Mesothelial cell of epicardium (in vitro differentiated cells): ENCODE data around the gene B4GALT5. TPM values are rescaled to one million over a fixed set of nuclear protein-coding genes. Genes with fewer than 3 reads are reported as not detected.

Experiments
- DNase-seq, 2 experiments: peaks; one replicate each; pipeline ENCODE4 v3.0.0; 2021; ENCODE audit warnings: low spot score in 2 of 2; ENCODE audit not compliant: unreplicated experiment in 2 of 2
- H3K27ac Mint-ChIP-seq: 2 replicates; pipeline ENCODE4 v1.8.0; 2021; ENCODE audit warnings: mixed read lengths
- H3K27me3 Mint-ChIP-seq: 2 replicates; pipeline ENCODE4 v1.8.0; 2021; ENCODE audit warnings: low read depth, mixed read lengths
- H3K36me3 Mint-ChIP-seq: 2 replicates; pipeline ENCODE4 v1.8.0; 2021; ENCODE audit warnings: mixed read lengths
- H3K4me1 Mint-ChIP-seq: 2 replicates; pipeline ENCODE4 v1.8.0; 2021; ENCODE audit warnings: mixed read lengths
- H3K4me3 Mint-ChIP-seq: 2 replicates; pipeline ENCODE4 v1.8.0; 2021; ENCODE audit warnings: mild to moderate bottlenecking, moderate library complexity, mixed read lengths
- H3K9me3 Mint-ChIP-seq: 2 replicates; pipeline ENCODE4 v1.8.0; 2021; ENCODE audit warnings: mixed read lengths
- total RNA-seq: library from RNA; stranded (reverse); gene quantifications from 3 replicates; pipeline ENCODE4 v1.2.1, GENCODE V29; 2021
- TF ChIP-seq, protein P1 (sequence below): fragments of 200-600 bp; sonication (generic); IDR thresholded peaks from one replicate; pipeline ENCODE4 v1.5.0; 2021; ENCODE audit warnings: antibody characterized with exemption; ENCODE audit not compliant: unreplicated experiment

The B4GALT5 gene
- total RNA-seq, 1 donor from 2014 or later = 52.6 TPM

DNA sequence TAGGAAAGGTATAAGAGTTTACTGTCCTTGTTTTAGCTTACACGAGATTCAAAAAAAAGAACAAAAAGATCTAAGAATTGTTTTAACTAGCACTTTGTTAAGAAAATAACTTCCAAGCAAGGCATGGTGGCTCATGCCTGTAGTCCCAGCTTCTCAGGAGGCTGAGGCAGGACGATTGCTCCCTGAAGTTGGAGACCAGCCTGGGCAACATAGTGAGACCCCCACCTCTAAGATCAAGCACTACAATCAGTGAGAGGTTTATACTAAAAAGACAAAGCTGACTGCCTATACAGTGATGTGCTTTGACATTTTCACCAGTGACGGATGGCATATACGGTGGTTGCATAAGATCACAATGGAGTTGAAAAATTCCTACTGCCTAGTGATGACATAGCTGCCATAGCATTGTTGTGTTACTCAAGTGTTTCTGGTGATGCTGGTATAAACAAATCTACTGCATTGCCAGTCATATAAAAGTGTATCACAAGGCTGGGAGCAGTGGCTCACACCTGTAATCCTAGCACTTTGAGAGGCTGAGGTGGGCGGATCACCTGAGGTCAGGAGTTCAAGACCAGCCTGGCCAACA, 68.6 kb downstream of the B4GALT5 start:
- Mint-ChIP-seq H3K27ac (no peak overlapping the region), H3K27me3 (no peaks in the 10 kb centered on the region), H3K4me3 (no peak overlapping the region), H3K4me1 (no peaks in the 10 kb centered on the region), H3K36me3 (peaks cover 42% of the 10 kb centered on the region), H3K9me3 (no peaks in the 10 kb centered on the region)
- DNase-seq = no peak
- TF ChIP-seq, protein P1, sequence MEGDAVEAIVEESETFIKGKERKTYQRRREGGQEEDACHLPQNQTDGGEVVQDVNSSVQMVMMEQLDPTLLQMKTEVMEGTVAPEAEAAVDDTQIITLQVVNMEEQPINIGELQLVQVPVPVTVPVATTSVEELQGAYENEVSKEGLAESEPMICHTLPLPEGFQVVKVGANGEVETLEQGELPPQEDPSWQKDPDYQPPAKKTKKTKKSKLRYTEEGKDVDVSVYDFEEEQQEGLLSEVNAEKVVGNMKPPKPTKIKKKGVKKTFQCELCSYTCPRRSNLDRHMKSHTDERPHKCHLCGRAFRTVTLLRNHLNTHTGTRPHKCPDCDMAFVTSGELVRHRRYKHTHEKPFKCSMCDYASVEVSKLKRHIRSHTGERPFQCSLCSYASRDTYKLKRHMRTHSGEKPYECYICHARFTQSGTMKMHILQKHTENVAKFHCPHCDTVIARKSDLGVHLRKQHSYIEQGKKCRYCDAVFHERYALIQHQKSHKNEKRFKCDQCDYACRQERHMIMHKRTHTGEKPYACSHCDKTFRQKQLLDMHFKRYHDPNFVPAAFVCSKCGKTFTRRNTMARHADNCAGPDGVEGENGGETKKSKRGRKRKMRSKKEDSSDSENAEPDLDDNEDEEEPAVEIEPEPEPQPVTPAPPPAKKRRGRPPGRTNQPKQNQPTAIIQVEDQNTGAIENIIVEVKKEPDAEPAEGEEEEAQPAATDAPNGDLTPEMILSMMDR = no peak

DNA sequence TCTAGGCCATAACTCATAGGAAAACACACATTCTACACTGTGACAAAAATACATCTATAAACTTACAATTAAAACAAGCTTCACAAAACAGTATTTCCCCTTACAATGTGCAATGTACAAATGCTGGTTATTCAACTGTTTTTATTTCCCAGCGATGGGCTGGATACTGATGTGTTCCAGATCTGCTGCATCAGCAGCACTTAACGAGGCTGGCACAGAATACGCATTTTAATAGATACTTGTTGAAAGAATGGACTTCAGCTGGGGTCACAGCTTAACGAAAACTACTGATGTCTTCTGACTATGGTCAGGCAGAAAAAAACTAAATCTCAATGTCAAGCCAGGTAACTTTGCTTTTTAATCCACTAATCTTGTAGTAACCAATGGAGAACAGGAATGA, 70.9 kb downstream of the B4GALT5 start:
- Mint-ChIP-seq H3K4me3 (no peak overlapping the region), H3K27ac (no peak overlapping the region), H3K9me3 (no peaks in the 10 kb centered on the region), H3K27me3 (no peaks in the 10 kb centered on the region), H3K36me3 (peaks cover 41% of the 10 kb centered on the region), H3K4me1 (no peaks in the 10 kb centered on the region)
- no peak for DNase-seq
- TF ChIP-seq, protein P1 = no peak

DNA sequence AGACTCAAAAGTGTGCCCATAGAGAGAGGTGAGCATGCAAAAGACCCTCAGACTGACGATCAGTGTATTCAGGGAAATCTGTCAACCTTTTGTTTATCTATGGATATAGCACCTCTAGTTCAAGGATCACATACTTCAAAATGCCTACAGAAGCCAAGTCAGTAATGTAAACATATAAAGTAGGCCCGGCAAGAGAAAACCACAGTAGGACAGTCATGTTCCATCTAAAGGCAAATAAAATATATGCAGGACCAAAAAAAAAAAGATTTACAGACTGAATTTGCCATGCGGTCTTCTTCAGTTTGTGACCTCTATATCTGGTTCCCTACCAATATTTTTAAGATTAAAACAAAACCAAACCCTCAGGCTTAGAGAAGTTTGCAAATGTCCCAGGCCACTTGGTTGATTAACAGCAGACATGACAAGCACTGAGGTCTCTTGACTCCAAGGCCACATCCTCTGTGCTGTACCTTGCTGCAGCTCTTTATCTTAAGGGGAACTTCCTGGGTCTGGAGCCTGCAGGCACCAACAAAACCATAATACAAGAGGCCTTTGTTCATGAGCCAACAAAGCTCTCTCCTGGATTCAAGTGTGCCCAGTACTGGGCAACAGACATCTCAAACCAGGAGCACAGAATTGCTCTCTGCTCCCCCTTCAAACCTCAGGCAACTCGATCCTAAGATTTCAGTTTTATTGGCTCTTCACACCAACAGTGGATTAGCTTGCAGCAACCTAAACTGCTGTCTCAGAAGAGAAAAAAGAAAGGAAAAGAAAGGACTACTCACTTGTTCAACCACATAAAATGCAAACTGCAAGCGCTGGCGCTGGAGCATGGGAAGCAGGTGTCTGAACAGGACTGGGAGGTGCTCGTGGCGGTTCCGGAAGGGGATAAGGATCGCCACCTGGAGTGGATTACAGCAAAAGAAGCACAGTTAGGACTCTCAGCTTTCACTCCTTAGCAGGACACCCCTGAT, 71.7 kb downstream of the B4GALT5 start:
- Mint-ChIP-seq H3K36me3 (peaks cover 37% of the 10 kb centered on the region), H3K4me3 (no peak overlapping the region), H3K9me3 (no peaks in the 10 kb centered on the region), H3K27ac (no peak overlapping the region), H3K4me1 (no peaks in the 10 kb centered on the region), H3K27me3 (no peaks in the 10 kb centered on the region)
- TF ChIP-seq, protein P1 = no peak
- no peak for DNase-seq

DNA sequence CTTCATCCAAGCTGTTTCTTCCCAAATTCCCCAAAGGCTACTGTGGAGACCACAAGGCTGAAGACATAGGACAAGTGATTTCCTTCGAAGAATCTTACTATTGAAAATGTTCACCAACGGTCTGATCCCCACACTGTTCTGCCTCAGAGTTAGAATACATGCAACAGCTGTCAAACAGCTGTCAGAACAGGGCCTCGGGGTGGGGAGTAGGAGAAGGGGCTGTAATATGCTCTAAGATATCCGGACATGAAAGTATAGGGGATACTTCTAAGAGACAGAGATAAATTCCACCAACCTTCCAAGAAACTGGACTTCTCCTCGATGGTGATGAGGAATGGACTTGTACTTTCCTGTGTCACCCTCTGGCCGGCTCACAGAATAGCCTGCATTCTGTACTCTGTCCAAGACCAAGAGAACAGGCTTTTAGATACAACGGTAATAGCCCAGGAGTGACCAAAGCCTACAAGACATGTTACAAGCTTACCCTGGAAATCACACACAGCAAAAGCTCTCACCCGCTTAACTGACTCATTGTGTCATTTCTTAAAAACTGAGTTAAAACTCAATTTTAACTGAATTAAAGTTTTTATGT, 76.5 kb downstream of the B4GALT5 start:
- peaks cover 42% of the 10 kb centered on the region for H3K36me3 Mint-ChIP-seq
- TF ChIP-seq, protein P1 = no peak
- no peaks in the 10 kb centered on the region for H3K4me1 Mint-ChIP-seq
- H3K4me3 Mint-ChIP-seq = no peak overlapping the region
- H3K27me3 Mint-ChIP-seq = no peaks in the 10 kb centered on the region
- H3K9me3 Mint-ChIP-seq = no peaks in the 10 kb centered on the region
- no peak overlapping the region for H3K27ac Mint-ChIP-seq
- DNase-seq = no peak

DNA sequence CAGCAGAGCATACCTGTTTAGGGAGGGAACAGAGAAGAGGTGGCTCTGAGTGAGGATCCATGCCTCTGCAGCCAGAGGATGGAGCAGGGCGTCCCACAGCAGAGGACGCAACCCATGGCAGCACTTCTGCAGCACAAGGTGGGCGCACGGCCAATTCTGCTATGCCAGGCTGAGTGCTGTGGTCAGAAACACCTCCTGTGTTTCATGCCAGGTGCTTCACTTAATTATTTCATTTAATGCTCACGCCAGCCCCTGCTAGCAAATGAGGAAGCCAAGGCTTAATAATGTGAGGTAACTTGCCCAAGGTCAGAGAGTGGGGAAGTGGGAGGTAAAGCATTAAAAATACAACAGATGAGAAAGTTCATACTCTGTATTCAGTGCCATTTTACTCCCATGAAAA, 77.2 kb downstream of the B4GALT5 start:
- no peak overlapping the region for H3K4me3 Mint-ChIP-seq

More for the DNA sequence above, 77.2 kb downstream of the B4GALT5 start:
- H3K27me3 Mint-ChIP-seq = no peaks in the 10 kb centered on the region
- no peak overlapping the region for H3K27ac Mint-ChIP-seq
- DNase-seq = no peak
- no peaks in the 10 kb centered on the region for H3K4me1 Mint-ChIP-seq
- H3K36me3 Mint-ChIP-seq = peaks cover 38% of the 10 kb centered on the region
- TF ChIP-seq, protein P1 = no peak
- no peaks in the 10 kb centered on the region for H3K9me3 Mint-ChIP-seq
